GM21360 (cell line): ENCODE data around the gene OVOL1.
"Not testable (repeated sequence)": the region's sequence is repeated elsewhere in the genome, so short reads cannot be mapped to it uniquely, and the experiment has no call there.

Experiments used
- ATAC-seq: cut with Tn5 transposase; IDR thresholded peaks from one replicate; pipeline ENCODE4 v1.9.1; 2021; ENCODE audit warnings: mild to moderate bottlenecking, moderate library complexity; ENCODE audit not compliant: unreplicated experiment

Gene OVOL1

DNA sequence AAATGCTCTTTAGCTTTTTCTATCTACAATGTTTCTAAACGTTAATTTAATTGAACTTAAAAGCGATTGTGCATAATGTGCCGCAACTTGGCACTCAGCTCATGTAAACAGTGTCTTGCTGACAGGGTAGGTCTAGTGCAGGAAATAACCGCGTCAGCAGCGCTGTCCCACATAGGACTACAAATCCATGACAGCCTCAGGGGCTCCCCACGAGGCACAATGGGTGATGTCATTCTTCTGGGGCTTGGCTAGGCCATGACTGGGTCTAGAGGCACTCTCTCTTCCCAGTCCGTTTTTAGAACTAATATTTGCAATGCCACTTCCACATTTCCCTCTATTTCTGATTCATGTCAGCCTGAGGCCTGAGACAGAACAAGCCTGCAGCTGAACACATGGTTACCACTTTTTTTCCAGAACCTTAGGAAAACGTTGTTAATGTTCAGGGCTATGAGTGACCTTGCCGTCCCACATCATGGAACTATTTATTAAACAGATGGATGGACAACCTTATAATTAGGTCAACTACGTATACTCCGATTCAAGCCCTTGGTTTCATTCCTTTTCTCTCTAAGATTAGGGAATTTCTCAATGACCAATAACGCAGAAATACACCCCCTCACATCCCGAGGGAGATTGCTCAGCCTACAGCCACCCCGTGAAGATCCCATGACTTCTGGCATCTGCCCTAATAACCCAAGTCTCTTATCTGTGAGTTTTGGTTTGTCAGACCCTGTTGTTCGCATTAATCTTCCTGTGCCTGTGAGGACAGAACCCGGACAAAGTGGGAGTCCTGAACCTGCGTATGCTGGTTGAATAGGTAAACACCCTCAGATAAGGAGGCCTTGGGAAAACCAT is 27.5 kb downstream of the OVOL1 start:
- ATAC-seq: no peak

DNA sequence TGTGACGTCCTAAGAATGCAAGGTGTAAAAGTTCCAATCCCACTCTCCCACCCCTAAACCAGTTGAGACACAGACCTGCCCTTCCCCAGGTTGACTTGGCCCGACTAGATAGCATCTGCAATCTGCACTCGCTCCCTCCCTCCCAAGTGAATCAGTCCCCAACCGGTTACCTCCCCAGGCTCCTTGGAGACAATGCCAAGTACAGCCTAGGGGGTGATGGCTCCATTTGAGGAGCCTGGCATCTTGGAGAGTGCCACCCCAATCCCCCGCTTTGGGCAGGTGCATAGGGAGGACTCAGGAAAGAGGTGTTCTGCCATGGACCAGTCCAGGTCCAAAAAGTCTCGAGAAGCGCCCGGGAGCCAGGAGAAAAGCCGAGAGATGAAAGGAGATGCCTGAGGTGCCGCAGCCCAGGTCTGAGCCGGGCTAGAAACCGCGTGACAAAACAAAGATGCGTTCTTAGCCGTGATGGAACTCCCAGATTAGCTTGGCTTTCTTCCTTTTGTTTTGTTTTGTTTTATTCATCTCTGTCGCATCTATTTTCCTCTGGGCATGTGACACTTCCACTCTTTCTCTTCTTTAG is 28.2 kb downstream of the OVOL1 start:
- no peak for ATAC-seq

- ATAC-seq: no peak
These were observed 29.8 kb downstream of the OVOL1 start for GRCh38 chr11:65816696-65817095.

GRCh38 chr11:65817312-65817834 is 30.5 kb downstream of the OVOL1 start:
- ATAC-seq: no peak

GRCh38 chr11:65817835-65818680 is 31.2 kb downstream of the OVOL1 start:
- ATAC-seq: peak; percentile 72

GRCh38 chr11:65821107-65821506 is 34.2 kb downstream of the OVOL1 start:
- ATAC-seq: no peak

DNA sequence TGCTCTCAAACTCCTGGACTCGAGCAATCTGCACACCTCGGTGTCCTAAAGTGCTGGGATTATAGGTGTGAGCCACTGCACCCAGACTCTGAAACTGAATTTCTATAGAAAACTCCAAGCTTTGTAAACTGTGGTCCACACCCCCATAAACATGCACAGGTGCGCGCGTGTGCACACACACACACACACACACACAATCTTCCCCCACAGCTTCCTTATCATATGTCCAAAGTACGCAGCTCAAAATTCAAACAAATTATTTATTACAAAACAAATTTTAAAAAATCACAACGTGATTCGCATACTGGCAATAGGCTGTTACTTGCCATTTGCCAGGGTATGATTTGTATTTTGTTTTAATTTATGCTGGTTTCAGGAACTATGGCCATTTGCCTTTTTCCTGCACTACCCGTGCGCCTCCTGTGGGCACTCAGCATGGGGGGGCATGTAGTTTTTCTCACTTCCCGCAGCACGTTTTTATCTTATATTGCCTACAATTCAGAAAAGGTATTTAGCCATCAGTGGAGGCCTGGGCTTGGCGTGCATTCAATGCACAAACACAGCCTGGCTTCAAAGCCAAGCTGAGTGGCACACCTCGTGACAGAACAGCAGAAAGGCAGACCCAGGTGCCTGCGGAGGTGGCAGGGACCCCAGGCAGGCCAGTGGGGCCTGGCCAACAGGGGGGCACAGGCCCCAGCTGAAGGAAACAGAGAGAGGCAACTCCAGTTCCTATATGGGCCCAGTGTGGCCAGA is 36.1 kb downstream of the OVOL1 start:
- ATAC-seq: no peak

GRCh38 chr11:65826984-65827735 is 40.3 kb downstream of the OVOL1 start:
- ATAC-seq: no peak

DNA sequence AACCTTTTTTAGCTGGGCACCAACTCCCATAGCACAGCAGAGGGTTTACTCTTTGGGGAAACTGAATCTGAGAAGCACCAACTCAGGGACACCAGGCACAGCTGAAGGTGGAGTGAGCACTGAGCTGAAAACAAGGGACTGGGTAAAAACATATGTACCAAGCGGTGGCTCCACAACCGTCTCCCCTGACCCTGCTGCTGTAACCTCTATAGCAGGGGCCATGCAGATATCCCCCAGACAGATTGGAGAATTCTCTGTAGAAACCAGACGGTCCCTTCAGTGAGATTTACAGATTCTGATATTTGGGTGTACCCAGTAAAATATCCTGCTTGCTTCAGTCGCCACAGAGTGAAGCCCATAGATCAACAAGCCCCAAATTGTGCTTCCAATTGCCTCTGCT is 42.6 kb downstream of the OVOL1 start:
- no peak for ATAC-seq

- ATAC-seq: not testable (repeated sequence)
These were observed 45.4 kb downstream of the OVOL1 start for GRCh38 chr11:65832231-65832630.

GRCh38 chr11:65833297-65834030 is 46.6 kb downstream of the OVOL1 start, which contains the start of gene SNX32:
Gene SNX32 (plus strand): TSS chr11:65833963. CDS start chr11:65834066, 103 bp downstream.
- peak; percentile 85 for ATAC-seq

DNA sequence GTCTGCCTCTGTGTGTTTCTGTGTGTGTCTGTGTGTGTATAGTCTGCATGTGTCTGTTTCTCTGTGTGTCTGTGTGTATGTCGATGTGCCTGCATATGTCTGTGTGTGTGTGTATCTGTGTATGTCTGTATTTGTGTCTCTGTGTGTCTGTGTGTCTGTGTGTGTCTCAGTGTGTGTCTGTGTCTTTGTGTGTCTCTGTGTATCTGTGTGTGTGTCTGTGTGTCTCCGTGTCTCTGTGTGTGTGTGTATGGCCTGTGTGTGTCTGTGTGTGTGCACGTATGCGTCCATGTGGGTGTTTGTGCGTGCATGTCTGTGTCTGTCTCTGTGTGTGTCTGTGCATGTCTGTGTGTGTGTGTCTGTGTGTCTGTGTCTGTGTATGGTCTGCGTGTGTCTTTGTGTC is 47.3 kb downstream of the OVOL1 start:
- ATAC-seq: no peak

DNA sequence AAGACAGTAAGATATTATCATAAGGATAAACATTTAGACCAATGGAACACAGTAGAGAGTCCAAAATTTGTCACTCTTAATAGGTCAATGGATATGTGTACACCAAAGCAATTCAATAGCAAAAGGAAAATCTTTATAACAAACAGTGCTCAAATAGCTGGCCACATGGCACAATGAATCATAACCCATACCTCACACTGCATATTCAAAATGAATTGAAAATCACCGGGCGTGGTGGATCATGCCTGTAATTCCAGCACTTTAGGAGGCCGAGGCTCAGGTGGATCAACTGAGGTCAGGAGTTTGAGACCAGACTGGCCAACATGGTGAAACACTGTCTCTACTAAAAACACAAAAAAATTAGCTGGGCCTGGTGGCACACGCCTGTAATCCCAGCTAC is 55.3 kb downstream of the OVOL1 start:
- ATAC-seq: no peak

DNA sequence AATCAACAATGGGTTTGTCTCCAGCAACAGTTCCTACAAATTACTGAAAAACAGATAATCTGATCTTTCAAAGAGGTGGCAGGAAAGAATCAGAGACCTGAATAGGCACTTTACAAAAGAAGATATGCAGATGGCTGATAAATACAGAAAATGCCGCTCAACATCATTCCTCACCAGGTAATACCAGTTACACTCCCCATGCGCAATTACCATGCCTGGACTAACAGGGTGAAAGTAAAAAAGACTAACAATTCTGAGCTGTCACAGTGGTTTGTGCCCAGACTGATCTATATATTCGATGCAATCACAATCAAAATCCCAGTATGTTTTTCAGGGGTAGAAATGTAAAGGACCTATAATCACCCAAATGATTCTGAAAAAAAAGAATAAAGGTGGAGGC is 56.9 kb downstream of the OVOL1 start:
- no peak for ATAC-seq

DNA sequence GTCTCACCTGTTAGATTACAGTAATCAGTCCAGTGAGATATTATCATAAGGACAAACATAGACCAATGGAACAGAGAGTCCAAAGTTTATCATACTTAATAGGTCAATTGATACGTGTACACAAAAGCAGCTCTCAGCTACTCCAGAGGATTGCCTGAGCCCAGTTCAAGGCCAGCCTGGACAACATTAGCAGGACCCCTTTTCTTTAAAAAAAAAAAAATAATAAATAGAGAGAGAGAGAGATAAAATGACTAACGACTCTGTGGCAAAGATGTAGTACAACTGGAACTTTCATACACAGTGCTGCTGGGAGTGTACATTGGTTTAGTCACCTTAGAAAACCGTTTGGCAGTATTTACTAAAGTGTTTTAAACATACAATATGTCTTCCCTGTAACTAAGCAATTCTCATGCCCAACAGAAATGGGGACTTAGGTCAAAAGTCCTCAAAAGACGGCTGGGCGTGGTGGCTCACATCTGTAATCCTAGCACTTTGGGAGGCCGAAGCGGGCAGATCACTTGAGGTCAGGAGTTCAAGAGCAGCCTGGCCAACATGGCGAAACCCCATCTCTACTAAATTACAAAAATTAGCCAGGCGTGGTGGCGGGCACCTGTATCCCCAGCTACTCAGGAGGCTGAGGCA is 57.5 kb downstream of the OVOL1 start:
- no peak for ATAC-seq
